Measurements from ENCODE around the gene SLC6A8.
A peak's percentile ranks its signal among the peaks of the same experiment; 100 is the strongest.

The SLC6A8 gene

DNA sequence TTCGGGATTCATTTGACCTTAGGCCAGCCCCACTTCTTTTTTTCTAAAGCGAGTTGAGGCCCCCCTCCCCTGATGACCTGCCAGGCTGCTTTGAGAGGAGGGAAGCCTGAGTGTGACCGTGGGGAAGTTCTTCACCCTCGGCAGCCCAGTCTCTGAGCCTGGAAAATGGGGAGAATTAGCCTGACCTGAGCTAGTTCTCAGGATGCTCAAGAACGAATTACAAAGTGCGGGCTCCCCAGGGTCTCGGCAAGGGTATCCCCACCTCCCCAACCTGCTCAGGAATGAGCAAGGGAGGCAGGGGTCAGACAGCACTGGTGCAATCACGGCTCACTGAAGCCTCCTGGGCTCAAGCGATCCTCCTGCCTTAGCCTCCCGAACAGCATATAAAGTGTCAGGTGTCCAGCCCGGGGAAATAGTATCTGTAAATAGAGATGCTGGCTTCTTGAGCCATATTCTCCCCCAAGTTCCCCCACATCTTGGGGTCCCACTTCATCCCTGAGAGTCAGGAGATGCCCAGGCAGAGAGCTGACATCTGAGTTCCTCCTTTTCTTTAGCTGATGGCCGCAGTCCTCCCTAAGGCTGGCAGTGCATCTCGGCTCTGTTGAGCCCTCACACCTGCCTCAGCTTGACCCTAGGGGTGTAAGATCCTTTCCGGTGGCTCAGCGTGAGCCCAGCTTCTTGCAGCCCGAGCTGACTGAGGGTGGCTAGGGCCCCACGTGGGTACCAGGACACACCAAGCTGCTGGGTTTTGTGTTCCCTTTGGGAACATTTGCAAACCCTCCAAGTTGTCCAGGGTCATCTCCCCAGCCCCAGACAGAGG lies 39.2 kb upstream of the SLC6A8 start:
- DNase-seq, result no peak

DNA sequence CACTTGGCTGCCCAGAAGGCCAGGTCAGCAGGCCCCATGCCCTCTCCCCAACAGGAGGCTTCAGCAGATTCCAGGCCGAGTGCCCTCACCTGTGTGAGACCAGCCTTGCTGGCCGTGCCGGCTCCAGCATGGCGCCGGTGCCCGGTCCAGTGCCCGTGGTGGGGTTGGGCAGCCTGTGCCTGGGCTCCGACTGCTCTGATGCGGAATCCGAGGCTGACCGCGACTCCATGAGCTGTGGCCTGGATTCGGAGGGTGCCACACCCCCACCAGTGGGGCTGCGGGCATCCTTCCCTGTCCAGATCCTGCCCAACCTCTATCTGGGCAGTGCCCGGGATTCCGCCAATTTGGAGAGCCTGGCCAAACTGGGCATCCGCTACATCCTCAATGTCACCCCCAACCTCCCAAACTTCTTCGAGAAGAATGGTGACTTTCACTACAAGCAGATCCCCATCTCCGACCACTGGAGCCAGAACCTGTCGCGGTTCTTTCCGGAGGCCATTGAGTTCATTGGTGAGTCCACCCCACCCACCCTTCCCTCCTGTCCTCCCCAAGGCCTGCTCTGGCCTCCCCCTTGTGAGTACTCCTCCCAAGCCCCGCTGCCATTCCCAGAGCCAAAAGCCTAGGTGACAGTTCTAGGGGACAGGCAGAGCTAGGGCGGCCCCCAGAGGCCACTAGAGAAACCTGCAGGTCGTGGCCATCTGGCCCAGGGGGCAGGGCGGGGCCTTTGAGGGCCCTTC lies 38.4 kb upstream of the SLC6A8 start:
- peak; percentile 57 to 77 (median 65) for DNase-seq

DNA sequence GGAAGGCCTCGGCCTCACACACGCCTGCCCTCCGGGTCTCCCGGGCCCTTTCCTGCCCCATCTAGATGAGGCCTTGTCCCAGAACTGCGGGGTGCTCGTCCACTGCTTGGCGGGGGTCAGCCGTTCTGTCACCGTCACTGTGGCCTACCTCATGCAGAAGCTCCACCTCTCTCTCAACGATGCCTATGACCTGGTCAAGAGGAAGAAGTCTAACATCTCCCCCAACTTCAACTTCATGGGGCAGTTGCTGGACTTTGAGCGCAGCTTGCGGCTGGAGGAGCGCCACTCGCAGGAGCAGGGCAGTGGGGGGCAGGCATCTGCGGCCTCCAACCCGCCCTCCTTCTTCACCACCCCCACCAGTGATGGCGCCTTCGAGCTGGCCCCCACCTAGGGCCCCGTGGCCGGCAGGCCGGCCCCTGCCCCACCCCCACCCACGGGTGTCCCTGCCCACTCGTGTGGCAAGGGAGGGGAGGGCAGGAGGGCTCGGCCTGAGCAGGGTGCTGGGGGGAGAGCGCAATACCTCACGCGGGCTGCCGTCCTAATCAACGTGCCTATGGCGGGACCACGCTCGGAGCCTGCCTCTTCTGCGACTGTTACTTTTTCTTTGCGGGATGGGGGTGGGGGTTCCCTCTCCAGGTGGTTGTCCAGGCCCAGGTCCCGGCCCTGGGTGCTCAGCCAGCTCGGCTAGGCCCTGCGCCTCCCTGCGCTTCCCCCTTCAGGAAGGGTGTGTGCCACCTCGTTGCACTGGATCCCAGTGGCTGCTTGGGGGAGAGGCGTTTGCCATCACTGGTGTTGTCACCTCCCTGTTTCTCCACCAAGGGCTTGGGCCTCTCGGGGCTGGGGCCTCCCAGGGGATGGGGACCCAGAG lies 37.6 kb upstream of the SLC6A8 start:
- DNase-seq, result no peak

DNA sequence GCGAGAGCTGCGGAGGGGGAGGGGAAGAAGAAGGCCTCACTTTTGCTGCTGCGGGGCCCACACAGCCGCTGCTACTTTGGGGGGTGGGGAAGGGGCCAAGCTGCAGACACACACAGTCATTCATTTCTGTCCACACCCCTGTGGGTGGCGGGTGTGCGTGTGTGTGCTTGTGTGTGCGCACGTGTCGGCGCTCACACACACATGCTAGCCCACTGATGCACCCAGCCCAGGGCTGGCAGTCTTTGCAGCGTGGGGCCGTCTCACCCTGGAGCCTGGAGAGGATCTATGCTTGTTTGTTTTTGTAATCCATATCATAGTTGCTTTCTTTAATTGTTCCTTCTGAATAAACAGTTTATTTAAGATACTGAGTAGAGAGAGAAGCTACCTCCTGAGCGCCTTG lies 36.8 kb upstream of the SLC6A8 start:
- DNase-seq, result no peak

DNA sequence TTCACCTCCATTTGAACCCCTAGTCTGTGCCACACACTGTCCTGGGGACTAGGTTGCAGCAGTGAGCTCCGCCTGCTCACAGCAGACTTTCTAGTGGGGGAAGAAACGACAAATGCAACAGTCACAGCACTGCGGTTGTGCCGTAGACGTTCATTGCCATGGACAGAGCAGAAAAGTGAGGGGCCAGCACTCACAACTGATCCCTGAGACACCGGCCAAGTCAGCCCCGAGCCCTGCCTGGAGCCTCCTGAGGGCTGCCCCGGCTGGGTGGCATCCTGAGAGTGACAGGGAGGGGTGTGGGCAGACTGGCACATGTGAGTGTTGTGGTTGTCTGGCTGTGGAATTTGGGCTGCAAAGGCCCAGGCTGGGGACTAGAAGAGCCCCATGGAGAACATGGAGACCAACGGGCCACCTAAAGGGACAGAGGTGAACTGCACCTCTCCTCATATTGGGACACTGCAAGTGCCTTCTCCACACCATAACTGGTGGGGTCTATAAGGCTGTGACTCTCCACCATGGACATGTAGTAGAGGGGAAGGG lies 36.1 kb upstream of the SLC6A8 start:
- DNase-seq, result no peak

DNA sequence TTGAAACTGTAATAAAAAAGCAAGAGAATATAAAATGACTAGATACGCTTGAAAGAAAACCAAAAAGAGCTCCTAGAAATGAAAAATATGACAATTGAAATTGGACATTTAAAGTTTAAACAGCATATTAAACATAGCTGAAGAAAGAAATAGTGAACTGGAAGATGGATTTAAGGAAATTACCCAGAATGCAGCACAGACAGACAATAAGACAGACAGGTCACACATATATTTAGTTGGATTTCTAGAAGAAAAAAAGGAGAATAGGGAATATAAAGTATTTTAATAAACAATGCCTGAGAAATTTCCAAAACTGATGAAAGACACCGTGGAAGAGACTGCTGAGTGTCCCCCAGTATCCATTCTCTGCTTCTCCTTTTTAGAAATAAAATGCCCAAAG lies 34.2 kb upstream of the SLC6A8 start:
- DNase-seq, result no peak

DNA sequence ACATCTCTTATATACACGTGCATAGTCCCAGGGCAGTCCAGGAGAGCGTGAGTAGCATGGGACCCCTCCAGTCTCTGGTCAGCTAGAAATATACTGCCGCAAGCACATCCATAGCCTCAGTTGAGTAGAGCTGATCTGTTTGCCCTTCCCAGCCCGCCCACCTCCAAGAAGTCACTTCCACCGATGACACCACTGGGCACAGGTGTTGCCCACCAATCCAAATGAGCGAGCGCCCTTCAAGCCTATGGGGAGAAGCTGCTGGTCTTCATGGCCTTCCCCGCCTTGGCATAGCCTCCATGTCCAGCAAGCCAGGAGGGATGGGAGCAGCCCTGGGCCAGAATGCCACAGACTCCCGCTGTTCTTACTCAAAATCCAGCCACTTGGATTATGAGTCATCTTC lies 30.6 kb upstream of the SLC6A8 start:
- DNase-seq, result no peak

DNA sequence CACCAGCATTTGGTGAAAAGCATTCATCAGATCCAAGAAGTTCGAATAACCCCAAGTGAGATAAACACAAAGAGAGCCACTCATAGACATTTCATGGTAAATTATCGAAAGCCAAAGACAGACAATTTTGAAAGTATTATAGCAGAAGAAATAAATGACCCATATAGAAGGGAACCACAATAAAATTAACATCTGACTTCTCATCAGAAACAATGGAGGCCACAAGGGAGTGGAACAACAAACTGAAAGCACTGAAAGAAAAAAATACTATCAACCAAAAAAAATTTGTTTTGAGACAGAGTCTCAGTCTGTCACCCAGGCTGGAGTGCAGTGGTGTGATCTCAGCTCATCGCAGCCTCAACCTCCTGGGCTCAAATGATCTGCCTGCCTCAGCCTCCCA lies 28.5 kb upstream of the SLC6A8 start:
- no peak for DNase-seq

DNA sequence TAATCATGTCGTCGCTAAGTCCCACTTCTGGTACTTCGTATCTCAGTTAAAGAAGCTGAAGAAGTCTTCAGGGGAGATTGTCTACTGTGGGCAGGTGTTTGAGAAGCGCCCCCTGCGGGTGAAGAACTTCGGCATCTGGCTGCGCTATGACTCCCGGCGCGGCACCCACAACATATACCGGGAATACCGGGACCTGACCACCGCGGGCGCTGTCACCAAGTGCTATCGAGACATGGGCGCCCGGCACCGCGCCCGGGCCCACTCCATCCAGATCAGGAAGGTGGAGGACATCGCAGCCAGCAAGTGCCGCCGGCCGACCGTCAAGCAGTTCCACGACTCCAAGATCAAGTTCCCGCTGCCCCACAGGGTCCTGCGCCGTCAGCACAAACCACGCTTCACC lies 25.5 kb upstream of the SLC6A8 start:
- DNase-seq, result peak; percentile 52 to 71 (median 55)

DNA sequence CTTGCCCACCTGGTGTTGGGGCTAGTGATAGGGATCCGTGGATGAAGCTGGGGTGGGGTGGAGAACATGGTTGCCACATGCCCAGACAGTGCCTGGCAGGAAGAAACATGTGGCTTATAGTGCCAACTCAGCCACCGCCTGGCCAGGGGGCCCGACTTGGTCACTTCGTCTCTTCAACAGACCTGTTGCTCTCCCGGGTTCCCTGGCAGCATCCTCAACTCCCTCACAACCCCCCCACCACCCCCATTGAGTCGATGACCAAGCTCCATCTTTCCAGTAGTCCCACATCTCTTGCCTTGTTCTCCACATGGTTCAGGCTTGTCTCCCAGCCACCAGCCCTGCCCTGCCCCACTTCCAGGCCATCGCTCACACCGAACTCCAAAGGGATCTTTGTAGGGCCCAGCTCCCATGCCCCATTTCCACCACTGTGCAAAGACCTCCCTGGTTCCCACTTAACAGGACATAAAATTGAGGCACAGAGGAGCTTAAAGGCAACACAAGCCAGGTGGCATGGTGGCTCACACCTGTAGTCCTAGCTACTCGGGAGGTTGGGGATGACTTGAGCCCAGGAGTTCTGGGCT lies 21.9 kb upstream of the SLC6A8 start:
- DNase-seq, result no peak

DNA sequence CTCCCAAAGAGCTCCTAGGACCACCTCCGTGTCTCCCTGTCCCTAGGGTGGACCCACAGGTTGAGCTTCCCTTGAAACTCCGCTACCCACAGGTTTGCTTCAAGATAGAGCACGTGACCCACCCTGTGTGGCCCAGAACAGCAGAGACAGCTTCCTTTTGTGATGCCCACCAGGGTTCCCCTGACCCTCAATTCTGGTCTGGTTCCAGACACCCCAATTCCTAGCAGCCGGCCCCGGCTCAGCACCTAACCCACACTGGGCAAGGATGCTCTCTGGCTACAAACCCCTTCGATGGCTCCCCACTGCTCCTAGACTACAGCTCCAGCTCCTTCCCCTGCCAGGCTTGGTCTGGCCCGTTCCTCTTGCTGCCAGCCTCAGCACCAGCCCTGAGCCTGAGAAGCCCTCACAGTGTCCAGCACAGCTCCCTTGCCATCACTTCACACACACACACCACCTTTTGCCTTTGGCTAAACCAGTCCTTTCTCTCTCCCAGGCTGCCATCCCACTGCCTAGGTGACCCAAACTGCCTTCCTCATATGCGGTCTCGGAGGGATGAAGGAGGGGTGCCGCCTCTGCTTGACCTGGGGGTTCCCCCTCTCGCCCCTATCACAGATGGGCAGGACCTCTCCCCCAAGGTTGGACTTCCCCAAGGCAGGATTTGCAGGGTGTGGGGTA lies 20.3 kb upstream of the SLC6A8 start:
- DNase-seq, result peak in 1 of 3 donors; percentile 14

DNA sequence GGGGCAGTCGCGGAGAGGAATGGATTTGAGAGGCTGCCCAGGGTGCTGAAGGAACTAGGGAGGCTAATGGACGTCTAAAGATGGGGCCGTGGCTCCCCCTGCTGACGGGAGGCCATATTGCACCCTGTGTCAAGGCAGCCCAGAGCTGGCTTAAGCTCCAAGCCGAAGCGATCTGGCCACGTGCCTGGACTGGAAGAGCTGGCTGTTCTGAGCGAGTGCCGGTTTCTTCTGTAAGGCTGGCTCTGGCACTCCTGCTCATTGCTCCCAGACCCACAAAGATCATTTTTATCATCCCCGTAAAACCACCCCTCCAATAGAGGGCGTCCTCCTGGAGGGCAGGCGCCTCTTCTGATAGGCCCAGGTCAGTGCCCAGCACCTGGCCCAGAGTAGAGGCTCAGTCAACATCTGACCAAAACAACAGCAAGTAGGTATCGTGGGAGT lies 19.8 kb upstream of the SLC6A8 start:
- DNase-seq, result peak; percentile 70 to 82 (median 79)

DNA sequence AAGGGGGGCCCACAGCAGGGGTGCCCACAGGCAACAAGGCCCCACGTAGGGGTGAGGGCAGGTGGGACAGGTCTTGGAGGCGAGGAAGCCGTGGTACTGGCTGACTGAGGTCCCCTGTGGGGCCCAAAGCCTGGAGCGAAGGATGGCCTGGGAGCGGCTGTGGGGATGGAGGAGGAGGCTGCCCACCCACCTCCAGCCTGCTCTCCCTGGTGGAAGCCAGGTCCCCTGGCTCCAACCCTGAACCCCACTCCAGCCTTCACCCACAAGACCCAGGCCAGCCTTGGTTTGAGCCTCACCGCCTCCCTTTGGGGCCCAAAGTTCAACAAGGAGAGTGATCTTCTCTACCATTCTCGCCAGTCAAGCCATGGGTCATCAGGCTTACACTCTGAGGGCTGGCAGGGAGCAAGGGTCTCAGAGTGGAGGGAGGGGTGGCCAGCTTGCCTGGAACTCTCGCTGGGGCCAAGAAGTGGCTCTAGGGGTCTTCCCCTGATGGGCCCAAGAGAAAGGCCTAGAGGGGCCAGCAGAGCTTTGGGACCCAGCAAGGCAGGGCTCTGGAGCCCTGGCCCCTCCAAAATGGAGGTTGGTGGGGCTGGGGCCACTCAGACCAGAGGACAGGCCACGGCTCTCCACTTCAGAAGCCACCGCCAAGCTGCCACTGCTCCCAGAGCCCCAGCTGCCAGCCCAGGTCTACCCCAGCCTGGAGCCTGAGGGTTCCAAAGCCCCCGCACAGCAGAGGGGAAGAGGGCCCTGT lies 19.1 kb upstream of the SLC6A8 start:
- DNase-seq, result no peak

DNA sequence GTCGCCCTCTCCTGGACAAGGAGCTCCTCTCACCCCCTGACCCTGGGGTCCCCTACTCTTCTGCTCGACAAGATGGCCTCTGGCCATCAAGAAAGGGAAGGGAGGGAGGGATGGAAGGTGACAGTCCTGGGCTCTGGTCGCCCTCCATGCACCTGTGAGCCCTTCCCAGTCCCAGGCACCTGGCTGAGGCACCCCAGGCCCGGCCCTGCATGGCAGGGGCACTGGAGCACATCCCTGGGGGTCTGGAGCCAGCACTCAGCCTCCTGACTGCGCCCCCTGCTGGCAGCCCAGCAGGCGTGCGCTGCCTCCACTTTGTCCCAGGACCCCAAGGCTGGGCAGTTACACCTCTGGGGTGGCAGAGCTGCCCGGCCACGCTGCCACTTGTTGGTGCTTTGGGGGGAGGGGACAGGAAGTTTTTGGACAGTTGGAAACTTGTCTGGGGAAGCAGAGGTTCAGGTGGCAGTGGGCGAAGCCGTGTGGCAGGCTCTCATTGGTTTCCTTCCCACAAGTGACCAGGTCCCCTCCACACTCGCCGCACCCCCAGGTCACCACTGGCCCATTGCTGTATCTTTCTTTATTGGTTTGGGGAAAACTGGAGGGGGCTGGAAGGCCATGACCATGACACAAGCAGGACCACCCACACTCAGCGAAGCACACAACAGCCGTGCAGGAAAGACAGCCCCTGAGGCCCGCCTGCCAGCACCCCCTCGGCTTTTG lies 18.4 kb upstream of the SLC6A8 start:
- peak; percentile 23 to 66 (median 43) for DNase-seq

DNA sequence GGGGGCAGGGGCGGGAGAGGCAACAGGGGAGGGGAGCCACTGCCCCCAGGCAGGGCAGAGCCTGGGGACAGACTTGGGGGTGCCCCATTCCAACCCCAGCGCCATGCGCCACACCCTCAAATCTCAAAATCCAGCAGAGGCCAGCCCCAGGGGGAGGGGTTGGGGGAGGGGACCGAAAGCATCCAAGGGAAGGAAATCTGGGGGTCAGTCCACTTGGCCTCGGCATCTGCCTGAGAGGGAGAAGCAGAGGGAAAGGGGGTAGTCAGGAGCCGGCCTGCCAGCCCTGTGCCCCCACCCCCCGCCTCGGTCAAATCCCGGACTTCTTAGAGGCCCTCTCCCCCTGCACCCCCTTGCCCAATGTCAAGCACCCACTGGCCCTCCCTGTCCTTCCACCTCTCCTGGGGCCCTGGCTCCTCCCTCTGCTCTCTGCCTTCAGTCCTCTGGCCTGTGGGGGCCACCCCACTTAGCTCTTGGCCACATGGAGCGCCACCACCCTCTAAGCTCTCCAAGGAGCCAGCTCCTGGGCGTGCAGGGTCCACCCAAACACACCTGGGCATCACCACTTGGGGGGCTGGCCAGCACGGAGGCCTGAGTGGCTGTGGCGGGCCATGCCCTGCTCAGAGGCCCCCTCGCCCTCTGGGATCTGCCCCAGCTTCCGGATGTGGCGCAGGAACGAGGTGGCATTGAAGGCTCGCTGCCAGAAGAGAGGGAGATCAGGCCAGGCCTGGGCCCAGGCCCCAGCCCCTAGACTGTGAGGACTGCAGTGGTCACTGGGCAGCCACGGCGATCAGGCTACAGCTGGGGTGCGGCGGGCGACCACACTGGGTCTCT lies 17.6 kb upstream of the SLC6A8 start:
- peak in 1 of 3 donors; percentile 8 for DNase-seq

DNA sequence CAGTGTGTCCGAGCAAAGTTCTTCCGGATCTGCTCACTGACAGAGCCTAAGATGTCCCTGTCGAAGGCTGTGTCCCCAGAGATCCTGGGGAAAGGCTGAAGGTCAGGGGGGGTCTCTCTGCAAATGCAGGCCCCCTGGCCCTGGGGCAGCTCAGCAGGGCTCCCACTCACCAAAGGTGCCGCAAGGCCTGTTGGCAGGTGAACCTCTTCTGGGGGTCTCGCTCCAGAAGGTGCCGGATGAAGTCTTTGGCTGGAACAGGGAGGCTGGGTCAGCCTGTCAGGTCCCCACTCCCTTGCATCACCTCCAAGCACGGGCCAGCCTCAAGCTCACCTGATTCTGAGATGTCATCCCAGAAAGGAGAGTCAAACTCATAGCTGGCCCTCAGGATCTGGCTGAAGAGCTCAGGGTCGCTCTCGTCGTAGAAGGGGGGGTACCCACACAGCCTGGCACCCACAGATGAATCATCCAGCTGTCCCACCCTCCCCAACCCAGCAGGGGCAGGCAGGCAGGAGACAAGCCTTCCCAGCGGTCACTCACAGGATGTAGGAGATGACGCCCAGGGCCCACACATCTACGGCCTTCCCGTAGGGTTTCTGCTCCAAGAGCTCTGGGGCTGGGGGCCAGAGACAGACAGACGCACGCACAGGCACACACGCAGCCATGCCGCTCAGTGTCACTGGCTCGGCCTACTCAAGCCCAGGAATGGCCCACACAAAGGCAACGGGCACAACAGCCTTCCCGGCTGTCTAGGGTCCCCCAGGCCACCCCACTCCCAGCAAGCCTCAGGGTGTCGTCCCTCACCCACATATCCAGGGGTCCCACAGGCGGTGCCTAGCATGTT lies 16.8 kb upstream of the SLC6A8 start:
- DNase-seq, result peak in 1 of 3 donors; percentile 1

DNA sequence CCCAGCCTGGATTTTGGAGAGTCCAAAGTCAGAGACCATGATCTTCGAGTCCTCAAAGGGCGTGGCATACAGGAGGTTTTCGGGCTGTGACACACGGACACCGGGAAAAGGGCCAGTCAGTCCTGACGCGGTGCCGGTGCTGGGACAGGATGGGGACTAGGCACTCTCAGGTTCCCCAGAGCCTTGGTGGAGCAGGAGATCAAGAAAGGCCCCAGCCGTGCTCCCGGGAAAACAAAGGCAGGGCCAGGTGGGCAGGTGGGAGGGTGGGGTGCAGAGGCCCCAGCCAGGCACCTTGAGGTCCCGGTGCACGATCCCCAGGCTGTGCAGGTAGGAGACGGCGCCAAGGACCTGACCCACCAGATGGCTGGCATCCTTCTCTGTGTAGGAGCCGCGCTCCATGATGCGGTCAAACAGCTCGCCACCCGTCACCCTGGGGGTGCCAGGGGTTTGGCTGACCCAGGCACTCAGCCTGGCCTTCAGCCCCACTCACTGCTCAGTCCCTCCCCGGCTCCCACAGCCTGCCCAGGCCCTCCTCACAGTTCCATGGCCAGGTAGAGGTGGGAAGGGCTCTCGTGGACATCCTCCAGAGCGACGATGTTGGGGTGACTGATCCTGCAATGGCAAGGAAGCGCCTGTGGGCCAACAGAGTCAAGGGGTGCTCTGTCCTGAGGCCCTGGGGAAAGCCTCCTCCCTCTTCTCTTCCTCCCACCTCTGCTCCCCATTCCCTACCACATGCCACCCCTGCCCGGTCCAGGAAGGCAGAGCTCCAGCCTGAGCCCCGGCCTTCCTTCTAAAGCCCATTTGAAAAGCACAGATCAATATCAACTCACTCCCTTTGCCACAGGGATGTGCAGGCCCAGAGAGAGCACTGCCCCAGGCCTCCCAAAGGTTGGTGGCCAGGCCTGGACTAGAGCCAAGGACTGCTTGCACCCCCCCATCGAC lies 15.9 kb upstream of the SLC6A8 start:
- DNase-seq, result no peak
